Activated naive CD4-positive, alpha-beta T cell treated with Interleukin-2 at 50 U/mL for 16 hours (primary cell): ENCODE results near the gene MANSC4.

ENCODE experiments used
- DNase-seq: peaks from one replicate; pipeline ENCODE4 v3.0.0-alpha.2; 2020

The MANSC4 gene

DNA sequence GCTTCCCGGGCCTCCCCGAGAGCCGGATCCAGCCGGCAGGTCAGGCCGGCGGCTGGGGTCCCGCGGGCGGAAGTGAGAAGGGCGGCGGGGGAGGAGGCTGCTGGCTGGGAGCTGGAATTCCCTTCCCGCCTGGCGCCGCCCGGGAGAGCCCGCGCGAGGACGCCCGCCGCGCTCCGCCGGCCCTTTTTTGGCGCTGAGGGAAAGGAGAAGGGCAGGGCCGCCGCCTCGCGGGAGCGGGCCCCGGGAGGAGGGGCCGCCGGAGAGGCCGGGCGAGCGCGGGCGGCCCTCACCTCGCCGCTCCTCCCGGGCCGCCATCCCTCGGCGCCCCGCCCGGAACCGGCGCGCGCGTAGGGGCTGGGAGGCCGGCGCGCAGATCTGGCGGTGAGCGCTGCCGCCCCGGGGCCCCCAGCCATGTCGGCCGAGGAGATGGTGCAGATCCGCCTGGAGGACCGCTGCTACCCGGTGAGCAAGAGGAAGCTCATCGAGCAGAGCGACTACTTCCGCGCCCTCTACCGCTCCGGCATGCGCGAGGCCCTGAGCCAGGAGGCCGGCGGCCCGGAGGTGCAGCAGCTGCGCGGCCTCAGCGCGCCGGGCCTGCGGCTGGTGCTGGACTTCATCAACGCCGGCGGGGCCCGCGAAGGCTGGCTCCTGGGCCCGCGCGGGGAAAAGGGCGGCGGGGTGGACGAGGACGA lies at the start of gene MANSC4, which contains the start of gene KLHL42:
TSS of gene MANSC4 (minus strand) at position 317 of the 692 bp plus-strand sequence. CDS start 8,960 bp downstream, outside the sequence.
TSS of gene KLHL42 (plus strand) at position 314 of the 692 bp plus-strand sequence. CDS start at position 412, 98 bp downstream.
- peak; percentile 67 for DNase-seq

DNA sequence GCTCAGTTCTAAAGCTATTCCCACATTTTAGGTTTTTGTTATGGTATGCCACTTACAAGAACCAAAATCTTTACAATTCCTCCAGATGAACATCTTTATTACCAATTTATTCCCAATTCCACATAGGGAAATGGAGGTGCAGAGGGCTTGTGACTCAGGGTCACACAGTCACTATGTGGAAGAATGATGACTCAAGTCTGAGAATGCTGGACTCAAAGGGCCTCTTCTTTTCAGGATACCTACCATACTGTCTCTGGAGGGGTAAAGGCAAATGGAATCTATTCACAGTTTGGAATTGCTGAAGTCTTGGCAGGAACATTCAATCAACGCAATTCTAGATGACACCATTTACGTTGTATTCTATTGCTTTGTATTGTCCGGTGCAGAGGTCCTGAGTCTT lies 48.2 kb upstream of the MANSC4 start:
- no peak for DNase-seq

DNA sequence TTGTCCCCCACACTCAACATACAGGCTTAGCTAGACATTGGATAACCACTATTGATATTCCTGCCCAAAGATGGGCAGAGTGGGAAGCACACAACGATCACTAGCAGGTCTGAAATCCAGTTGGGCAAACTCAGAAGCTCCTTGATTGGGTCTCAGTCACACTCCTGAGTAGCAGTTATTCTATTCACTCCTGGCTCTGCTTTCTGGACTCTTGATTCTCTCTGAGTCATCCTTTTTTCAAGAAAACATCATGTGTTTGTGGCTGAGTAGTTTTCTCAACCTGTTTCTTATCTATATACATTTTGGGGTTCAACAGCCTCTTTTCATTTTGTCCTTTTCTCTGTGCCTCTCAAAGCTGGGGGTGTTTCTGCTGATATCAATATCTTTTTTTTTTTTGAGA lies 46.0 kb upstream of the MANSC4 start:
- no peak for DNase-seq

DNA sequence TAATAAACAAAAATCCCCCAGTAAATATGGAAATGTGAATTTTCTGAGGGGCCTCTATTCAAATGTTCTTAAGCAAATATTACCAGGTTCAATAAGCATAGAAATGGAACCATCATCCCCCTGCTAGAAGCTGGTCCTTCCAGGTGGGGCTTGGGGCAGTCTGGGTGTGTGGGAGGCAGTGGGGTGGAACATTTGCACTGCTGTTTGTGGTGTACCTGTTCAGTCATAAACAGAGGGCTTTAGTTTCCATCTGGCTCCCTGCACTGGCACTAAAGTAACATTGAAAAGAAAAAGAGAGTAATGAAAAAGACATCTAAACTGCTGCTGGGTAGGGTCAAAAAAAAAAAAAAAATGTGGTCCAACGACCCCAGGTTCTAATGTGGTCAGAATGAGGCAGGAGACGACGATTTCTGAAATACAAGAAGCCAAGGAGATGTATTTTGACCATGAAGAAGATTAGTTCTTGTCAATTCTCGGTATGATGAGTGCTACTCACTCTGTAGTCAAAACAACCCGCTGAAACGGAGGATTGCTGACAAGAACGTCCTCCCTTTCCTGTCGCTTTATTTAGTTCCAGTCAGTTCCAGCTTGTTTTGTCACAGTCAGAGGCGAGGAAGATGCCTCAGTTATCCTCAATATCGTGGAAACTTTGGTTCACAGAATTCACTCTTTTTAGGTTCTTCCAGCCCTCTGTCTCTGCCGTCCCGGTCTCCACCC lies 44.2 kb upstream of the MANSC4 start:
- DNase-seq: no peak

DNA sequence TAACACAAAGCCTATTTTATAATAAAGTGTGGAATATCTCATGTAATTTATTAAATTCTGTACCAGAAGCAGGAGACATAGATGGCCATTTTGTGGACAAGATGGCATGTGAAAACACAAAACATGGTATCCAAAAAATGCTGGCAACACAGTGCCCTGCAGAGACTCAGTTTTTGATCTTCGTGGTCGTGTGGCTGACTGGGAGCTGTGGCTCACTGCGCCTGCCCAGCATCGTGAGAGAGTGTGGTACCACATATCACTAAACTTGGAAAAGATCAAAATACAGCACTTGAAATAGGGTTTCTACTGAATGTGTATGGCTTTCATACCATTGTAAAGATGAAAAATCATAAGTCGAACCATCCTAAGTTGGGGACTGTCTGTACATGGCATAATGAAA lies 43.0 kb upstream of the MANSC4 start:
- no peak for DNase-seq

DNA sequence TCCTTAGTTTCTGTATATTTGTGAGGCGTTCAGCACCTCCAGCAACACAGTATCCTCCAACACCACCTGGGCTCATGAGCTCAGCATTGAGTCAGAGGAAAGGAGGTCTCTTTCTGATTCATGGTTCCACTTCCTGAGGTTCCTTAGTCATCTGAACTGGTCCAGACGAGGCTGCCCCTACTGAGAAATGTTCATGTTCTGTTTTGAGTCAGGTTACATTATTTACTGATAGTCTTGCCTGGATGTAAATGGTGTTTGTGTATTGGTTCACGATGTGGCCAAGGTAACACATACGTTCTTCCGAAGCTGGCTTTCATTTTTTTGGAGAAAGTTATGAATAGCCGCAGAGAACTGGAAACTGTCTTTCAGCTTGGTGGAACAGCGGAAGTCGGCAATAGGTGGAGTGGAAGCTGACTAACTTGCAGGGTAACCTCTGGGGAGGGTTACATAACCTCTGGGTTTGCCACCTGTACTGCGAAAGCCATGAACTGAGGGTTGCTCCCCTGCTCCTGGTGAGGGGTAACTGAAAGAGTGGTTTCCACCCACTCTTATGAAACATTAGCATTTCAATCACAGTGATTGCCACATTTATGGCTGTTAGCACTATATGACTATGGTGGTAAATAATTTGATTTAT lies 42.2 kb upstream of the MANSC4 start:
- DNase-seq: peak; percentile 79

DNA sequence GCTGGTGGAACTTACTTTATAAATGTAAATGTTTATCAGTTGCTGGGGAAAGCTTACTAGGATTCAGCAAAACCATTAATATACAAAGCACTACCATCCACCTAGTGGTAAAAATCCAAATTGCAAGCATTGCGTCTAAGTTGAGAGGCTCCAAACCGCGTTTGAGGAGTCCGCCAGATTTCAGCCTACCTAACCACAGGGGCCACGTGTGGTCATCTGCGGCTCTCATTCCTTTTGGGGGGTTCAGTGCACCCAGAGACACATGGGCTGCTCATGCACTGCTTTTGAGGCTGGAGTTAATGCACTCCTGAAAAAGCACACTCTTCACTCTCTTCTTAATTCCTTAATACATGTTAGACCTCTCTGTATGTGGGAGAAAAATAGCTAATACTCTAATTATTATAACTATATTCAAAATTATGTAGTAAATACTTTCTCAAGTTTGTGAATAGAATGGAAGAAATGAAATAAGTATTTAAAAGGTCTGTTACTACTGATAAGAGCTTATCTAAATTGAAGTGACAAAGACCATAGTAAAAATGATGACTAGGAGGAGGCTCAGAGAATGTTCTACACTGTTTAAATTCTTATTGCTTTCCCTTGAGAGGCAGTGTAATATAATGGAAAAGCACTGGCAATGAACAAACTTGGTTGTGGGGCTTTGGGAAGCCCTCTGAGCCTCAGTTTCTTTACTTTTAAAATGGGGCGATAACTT lies 41.4 kb upstream of the MANSC4 start:
- DNase-seq: peak; percentile 20

DNA sequence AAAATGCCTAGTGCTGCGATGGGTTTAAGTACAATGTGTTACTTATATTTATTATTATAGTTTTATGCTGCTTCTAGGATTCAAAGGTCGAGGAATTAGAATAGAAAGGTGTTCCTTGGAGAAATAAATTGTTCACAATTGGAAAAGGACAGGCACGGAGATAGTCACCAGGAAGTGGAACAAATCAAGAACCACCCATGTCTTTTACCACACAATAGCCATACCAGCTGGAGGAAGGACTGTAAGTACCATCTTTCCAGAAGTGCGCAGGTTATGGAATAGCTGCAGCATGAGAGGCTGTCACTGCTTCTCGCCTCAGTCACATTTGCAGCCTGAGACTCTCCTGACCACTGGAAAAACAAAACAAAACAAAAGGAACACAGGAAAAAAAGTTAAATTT lies 40.5 kb upstream of the MANSC4 start:
- no peak for DNase-seq

DNA sequence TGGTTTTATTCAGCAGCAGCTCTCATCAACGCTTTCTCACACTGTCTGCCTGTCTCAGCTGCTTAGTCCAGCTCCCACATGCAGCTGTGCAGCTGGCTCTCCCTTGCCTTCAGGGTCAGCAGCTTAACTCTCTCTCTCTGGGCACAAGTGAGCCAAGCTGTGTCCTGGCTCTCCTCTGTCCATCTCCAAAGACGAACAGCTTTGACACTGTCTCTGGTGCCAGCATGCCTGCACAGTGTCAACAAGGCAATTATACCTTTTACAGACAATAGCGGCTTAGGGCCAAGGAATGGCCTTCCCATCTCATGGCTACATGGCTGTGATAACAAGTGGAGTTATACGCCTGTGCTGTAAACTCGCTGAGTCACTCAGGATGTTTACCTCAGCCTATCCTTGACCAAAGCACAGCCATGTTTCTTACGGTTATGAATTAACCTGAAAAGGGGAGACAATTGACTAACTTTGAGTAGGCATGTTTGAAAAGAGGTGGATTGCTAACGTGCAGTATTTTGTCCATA lies 38.4 kb upstream of the MANSC4 start:
- no peak for DNase-seq

DNA sequence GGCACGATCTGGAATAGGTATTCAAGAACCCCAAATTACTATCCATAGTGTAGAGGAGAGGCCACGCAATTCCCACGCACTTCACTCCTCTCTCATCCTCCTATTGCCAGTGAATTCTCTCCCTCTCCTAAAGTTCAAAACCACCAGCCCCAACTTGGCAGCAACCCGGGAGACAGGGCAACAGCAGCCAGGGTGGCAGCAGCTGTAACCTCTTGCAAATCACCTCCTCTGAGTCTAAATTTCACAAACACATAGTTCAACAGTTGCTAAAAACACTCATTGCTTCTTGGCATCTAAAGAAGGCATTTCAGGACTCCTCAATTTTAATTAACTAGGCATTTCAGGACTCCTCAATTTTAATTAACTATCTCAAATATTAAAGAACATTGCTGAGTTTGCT lies 37.7 kb upstream of the MANSC4 start:
- no peak for DNase-seq

DNA sequence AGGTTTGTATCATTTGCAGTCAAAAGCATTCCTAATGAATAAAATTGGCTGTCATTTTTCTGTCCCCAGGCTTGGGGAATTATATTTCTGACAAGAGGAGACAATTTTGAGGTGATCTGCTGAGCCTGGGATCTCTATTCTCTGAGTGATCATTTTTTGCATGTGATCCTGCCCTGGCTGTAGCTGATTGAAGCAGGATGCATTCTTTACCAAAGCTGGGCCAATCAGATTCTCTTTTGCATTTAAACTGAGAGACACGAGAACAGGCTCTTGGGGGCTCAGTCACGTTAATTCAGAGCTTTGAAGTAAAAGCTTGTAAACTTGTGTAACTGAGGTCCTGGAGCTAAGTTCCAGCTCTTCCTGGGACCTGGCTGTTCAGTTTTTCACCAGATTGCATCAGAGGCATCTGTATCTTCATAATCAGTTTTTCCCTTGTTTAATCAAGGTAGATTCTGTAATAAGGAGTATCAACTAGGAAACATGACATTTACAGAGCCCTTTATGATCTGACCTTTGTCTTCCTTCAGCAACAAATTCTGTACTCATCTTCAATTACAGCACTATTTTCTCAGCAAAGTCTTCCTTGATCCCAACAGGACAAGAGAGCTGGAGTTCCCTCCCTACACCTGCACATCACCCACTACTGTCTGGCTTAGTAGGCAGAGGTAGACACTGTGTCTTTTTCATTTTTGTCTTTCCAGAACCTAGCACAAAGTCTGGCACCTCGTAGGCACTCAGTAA lies 35.0 kb upstream of the MANSC4 start:
- no peak for DNase-seq

DNA sequence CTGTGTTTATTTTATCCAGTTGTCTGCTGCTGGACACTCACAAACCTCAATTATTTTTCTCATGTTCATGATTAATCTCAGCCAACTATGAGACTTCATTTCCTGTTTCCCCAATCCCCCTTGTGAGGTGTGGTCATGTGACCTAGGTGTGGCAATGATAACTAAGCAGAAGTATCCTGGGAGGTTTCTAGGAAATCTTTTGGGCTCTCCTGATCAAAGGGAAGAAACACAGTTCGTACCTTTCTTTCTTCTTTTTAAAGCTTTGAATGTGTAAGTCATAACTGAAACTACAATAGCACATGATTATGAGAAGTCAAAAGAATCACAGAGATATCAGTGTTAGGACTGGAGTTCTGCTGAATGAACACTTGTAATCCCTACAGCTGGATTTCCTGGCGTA lies 34.4 kb upstream of the MANSC4 start:
- DNase-seq: no peak

DNA sequence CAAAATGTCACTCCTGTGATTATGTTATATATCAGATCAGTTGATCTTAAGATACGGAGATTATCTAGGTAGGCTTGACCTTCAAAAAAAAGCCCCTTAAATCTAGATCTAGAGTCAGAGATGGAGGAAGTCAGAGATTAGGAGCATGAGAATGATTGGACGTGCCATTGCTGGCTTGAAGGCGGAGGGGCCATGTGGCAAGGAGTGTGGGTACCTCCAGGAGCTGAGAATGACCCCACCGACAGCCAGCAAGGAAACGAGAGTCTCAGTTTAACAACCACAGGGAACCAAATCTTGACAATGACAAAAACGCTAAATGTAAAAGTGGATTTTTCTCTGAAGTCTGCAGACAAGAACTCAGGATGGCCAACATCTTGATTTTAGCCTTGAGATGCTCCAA lies 32.5 kb upstream of the MANSC4 start:
- no peak for DNase-seq

DNA sequence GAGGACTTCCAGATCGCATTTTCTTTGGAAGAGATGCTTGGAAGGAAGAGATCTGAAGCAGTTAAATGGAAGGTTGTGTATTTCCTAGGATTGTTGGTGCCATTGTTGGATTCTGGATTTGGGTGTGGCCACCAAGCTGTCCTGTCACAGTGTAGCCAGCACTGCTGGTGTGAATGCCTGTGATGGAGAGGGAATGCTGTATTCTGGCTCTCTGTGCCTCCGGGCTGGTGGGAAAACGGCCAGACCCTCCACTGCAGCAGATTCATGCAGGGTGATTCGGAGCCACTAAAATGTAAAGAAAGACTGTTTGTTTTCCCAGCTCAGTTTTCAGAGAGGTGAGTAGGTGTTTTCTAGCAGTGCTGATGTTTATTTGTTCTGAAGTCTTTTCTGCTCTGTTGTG lies 30.7 kb upstream of the MANSC4 start:
- DNase-seq: no peak

DNA sequence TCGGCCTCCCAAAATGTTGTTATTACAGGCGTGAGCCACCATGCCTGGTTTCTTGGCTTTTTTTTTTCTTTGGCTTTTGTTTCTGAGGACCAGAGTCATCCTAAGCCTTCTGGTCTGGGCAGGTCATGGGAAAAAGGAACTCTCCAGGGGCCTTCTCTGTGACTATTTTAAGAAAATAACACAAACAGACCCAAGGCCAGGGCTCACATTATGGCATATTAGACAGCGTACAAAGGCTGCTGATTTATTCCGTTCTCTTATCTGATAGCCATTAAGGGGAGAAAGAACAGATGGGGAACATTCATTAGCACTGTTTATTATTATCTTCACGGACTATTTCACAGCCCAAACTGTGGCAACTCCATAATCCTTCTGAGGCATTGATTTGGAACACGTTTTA lies 28.8 kb upstream of the MANSC4 start:
- no peak for DNase-seq

DNA sequence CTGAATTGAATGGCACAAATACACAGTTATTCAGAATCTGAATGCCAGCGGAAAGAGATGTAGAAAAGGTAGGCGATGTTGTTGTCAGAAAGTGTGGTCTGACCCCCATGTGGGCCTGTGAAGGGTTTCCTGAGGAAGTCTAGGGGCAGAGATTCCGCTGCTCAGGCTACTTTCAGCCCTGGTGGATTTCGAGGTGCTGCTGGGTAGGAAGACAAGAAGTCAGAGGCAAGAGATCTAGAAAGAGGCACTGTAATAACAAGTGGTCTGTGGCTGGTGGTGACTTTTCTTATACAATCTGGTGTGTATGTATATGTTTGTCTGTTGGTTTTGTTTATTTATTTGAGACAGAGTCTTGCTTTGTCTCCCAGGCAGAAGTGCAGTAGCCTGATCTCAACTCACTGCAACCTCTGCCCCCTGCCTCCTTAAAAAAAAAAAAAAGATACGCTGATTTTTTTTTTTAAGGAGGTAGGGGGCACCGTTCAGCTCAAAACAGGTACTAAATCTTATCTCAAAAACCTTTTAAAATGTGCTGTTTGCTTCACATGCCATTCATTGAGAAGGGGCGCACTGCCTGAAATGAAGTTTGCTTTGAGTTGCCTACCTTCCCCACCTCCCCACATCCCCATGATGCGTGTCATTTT lies 27.1 kb upstream of the MANSC4 start:
- peak; percentile 45 for DNase-seq

DNA sequence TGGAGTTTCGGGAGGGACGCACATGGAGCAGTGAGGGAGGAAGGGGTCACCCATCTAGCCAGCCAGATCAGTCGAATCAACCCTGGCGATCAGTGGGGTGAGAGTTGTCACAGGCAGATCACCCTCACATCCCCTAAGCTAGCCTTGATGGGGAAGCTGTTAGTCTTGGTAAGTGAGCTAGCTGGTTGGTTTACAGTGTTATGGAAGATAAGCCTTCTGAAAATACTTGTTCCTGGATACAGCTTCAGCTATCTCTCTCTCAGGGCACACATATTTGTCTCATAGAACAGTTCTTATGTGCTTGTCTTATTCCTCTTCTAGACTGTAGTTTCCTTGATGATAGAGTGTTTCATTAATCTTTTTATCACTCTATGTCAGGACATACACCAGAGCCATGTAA lies 26.2 kb upstream of the MANSC4 start:
- DNase-seq: no peak

DNA sequence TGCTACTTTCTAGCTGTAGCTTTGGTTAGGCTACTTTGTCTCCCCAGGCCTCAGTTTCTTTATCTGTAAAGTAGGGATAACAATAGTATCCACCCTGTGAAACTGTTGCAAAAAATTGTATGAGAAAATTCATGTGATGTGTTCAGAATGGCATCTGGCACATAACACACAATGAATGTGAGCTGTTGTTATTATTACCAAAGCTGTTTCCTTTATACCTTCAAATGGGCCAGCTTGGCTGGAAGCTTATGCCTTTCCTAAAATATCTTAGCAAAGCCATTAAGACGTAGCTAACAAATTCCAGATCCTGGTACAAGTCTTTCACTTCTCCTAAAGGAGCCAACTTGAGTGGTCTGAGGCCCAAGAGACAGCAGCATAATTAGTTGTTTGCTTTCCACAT lies 25.2 kb upstream of the MANSC4 start:
- DNase-seq: no peak

DNA sequence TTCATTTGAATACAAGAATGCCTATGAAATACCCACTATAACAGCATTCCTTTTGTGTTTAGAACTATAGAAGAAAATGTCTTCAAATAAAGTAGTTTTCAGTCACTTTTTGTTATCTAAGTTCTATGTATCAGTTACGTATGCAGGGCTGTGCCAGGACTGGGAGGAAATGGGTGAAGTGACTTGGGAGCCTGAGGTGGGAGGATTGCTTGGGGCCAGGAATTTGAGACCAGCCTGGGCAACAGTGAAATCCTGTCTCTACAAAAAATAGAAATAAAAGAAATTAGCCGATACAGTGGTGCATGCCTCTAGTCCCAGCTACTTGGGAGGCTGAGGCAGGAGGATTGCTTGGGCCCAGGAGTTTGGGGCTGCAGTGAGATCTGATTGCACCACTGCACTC lies 22.9 kb upstream of the MANSC4 start:
- DNase-seq: no peak

DNA sequence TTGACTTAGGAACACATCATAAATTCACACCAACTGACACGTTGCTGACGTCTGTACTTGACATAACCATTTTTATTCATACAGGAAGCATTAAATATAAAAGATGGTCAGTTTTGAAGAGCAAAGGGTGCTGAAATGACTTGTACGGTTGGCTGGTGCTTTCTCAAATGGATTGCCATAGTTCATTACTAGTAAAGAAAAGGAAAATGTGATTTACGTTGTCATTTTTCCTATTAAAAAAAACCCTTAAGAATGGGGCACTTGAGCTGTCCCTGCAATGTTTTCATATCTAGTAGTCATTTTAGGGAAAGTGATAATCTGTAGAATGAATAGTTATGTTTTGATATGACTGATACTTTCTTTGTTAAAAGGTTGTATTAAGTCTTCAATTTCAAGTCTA lies 22.5 kb upstream of the MANSC4 start:
- DNase-seq: no peak

DNA sequence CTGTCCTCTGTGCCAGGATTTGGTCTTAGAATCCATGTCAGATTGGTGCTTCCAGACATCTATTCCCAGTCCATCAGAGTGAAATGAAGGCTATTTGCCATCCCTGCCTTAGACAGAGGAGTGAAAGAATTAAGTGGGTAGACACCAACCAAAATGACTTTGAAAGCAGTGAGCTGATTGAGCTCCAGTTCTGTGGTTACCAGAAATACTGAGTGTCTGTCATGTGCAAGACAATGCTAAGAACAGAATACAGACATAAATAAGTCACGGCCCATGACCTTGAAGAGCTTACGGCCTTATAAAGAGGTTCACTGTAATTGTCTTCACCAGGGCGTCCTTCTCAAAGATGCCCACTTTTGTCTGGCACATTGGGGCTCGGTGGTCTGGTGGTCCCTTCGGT lies 21.6 kb upstream of the MANSC4 start:
- no peak for DNase-seq

DNA sequence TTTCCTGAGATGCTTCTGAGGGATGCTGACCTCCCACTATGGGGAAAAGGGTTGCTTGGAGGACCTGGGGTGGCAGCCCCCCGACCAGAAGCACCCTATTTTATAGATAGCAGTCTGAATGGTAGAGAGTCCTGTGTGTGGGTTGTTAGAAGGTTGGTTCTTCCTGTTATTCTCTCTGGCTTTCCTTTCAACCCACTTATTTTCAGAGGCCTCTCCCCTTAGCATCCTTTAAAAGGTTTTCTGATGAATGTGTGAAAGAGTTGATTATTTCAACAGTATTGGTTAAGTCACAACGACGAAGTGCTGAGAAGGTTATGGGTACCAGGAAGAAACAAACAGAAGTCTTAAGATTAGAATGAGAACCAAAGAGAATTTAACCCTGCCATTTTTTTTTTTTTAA lies 20.8 kb upstream of the MANSC4 start:
- DNase-seq: no peak
